HG02763 (cell line): Measurements from ENCODE around the gene C2CD3.
"Not testable (repeated sequence)": the region's sequence is repeated elsewhere in the genome, so short reads cannot be mapped to it uniquely, and the experiment has no call there.

Experiments
- ATAC-seq: cut with Tn5 transposase; IDR thresholded peaks from one replicate; pipeline ENCODE4 v1.9.1; 2021; ENCODE audit warnings: mild to moderate bottlenecking, moderate library complexity; ENCODE audit not compliant: unreplicated experiment

The C2CD3 gene

GRCh38 chr11:74069146-74070046 is 101.4 kb downstream of the C2CD3 start:
- ATAC-seq, result no peak

- not testable (repeated sequence) for ATAC-seq
These were observed 104.1 kb downstream of the C2CD3 start for GRCh38 chr11:74066663-74067062.

GRCh38 chr11:74065534-74065933 is 105.3 kb downstream of the C2CD3 start:
- ATAC-seq, result not testable (repeated sequence)

GRCh38 chr11:74063628-74064027 is 107.2 kb downstream of the C2CD3 start:
- not testable (repeated sequence) for ATAC-seq

- ATAC-seq, result not testable (repeated sequence)
These were observed 109.2 kb downstream of the C2CD3 start for GRCh38 chr11:74061599-74061998.

GRCh38 chr11:74057249-74058151 is 113.3 kb downstream of the C2CD3 start:
- ATAC-seq, result no peak

GRCh38 chr11:74055938-74056337 is 114.9 kb downstream of the C2CD3 start:
- no peak for ATAC-seq

- ATAC-seq, result no peak
These were observed 120.3 kb downstream of the C2CD3 start for GRCh38 chr11:74050465-74050864.

- ATAC-seq, result no peak
These were observed 121.8 kb downstream of the C2CD3 start for GRCh38 chr11:74048993-74049392.

GRCh38 chr11:74044538-74044937 is 126.3 kb downstream of the C2CD3 start:
- no peak for ATAC-seq

GRCh38 chr11:74043450-74043849 is 127.4 kb downstream of the C2CD3 start:
- ATAC-seq, result no peak

GRCh38 chr11:74037309-74037708 is 133.5 kb downstream of the C2CD3 start:
- no peak for ATAC-seq

GRCh38 chr11:74035264-74035663 is 135.5 kb downstream of the C2CD3 start:
- no peak for ATAC-seq

- ATAC-seq, result no peak
These were observed 137.8 kb downstream of the C2CD3 start for GRCh38 chr11:74033046-74033445.

GRCh38 chr11:74030723-74031676 is 139.8 kb downstream of the C2CD3 start:
- ATAC-seq, result no peak

GRCh38 chr11:74025467-74026166 is 145.2 kb downstream of the C2CD3 start:
- no peak for ATAC-seq

GRCh38 chr11:74024261-74025029 is 146.4 kb downstream of the C2CD3 start:
- no peak for ATAC-seq

GRCh38 chr11:74023276-74023675 is 147.5 kb downstream of the C2CD3 start:
- ATAC-seq, result no peak

- ATAC-seq, result no peak
These were observed 148.3 kb downstream of the C2CD3 start for GRCh38 chr11:74022546-74022945.
